Hepatocyte (in vitro differentiated cells): ENCODE data around the gene SIPA1L2. TPM values are rescaled to one million over a fixed set of nuclear protein-coding genes. Genes with fewer than 3 reads are reported as not detected.

ENCODE experiments used
- DNase-seq: peaks from one replicate; pipeline ENCODE4 v3.0.0-alpha.2; 2016; ENCODE audit warnings: low spot score
- H2AFZ ChIP-seq: fragments of 200-600 bp; sonication (generic); 2 replicates; pipeline ENCODE4 v1.6.0; 2016; ENCODE audit warnings: antibody characterized with exemption, mild to moderate bottlenecking
- H3K27ac ChIP-seq: fragments of 200-600 bp; sonication (generic); 2 replicates; pipeline ENCODE4 v1.5.1; 2016; ENCODE audit warnings: mild to moderate bottlenecking
- H3K27me3 ChIP-seq: fragments of 200-600 bp; sonication (generic); 2 replicates; pipeline ENCODE4 v1.6.1; 2016
- H3K36me3 ChIP-seq: fragments of 200-600 bp; sonication (generic); replicated peaks from 2 replicates; pipeline ENCODE4 v1.5.1; 2016; ENCODE audit warnings: low read depth; ENCODE audit not compliant: insufficient read depth
- H3K4me1 ChIP-seq: fragments of 200-600 bp; sonication (generic); 2 replicates; pipeline ENCODE4 v1.5.1; 2016; ENCODE audit warnings: mild to moderate bottlenecking, moderate library complexity; ENCODE audit not compliant: insufficient read depth
- H3K4me2 ChIP-seq: fragments of 200-600 bp; sonication (generic); 2 replicates; pipeline ENCODE4 v1.6.0; 2016
- H3K4me3 ChIP-seq: fragments of 200-600 bp; sonication (generic); 2 replicates; pipeline ENCODE4 v1.5.1; 2016; ENCODE audit warnings: mild to moderate bottlenecking
- H3K79me2 ChIP-seq: fragments of 200-600 bp; sonication (generic); 2 replicates; pipeline ENCODE4 v1.6.0; 2017; ENCODE audit warnings: mild to moderate bottlenecking
- H3K9me2 ChIP-seq: fragments of 200-600 bp; sonication (generic); replicated peaks from 2 replicates; pipeline ENCODE4 v1.6.0; 2017; ENCODE audit warnings: mild to moderate bottlenecking; ENCODE audit not compliant: insufficient read depth
- H3K9me3 ChIP-seq: fragments of 200-600 bp; sonication (generic); 2 replicates; pipeline ENCODE4 v1.5.1; 2016; ENCODE audit warnings: low read depth, mild to moderate bottlenecking
- H4K20me1 ChIP-seq: fragments of 200-600 bp; sonication (generic); 2 replicates; pipeline ENCODE4 v1.6.0; 2016; ENCODE audit warnings: mild to moderate bottlenecking; ENCODE audit not compliant: insufficient read depth, poor library complexity, severe bottlenecking
- EZH2 ChIP-seq: fragments of 200-600 bp; sonication (generic); IDR thresholded peaks from 2 replicates; pipeline ENCODE4 v1.6.1; 2016; ENCODE audit warnings: antibody characterized with exemption, mild to moderate bottlenecking, borderline replicate concordance
- EZH2phosphoT487 ChIP-seq: fragments of 200-600 bp; sonication (generic); IDR thresholded peaks from one replicate; pipeline ENCODE4 v1.6.1; 2018; ENCODE audit warnings: antibody characterized with exemption, mild to moderate bottlenecking, low read depth, moderate library complexity; ENCODE audit not compliant: unreplicated experiment, severe bottlenecking
- WGBS: methylation state at CpG from one replicate; pipeline ENCODE4 v1.1.6; 2016; ENCODE audit warnings: low lambda C conversion rate; ENCODE audit errors: missing lambda C conversion rate; 5-methylcytosine and 5-hydroxymethylcytosine counted together
- polyA plus RNA-seq: library from polyadenylated mRNA; unstranded; fragments of >200 nt; fragmentation: Nextera tagmentation; extraction: Ambion mirVana; gene quantifications from 2 replicates; pipeline ENCODE4 v1.2.1, GENCODE V29; 2016
- total RNA-seq: library from RNA; depleted of rRNA; stranded (reverse); fragments of >200 nt; gene quantifications from 2 replicates; pipeline ENCODE4 v1.2.3, GENCODE V29; 2014
- TF ChIP-seq, protein P1 (sequence below): fragments of 200-600 bp; sonication (generic); IDR thresholded peaks from 2 replicates; pipeline ENCODE4 v1.5.1; 2016; ENCODE audit warnings: antibody characterized with exemption, mild to moderate bottlenecking; ENCODE audit not compliant: poor library complexity

SIPA1L2 gene
- total and polyA plus RNA-seq, 2 experiments from 2014 or later, result 21.6 to 50.1 TPM

DNA sequence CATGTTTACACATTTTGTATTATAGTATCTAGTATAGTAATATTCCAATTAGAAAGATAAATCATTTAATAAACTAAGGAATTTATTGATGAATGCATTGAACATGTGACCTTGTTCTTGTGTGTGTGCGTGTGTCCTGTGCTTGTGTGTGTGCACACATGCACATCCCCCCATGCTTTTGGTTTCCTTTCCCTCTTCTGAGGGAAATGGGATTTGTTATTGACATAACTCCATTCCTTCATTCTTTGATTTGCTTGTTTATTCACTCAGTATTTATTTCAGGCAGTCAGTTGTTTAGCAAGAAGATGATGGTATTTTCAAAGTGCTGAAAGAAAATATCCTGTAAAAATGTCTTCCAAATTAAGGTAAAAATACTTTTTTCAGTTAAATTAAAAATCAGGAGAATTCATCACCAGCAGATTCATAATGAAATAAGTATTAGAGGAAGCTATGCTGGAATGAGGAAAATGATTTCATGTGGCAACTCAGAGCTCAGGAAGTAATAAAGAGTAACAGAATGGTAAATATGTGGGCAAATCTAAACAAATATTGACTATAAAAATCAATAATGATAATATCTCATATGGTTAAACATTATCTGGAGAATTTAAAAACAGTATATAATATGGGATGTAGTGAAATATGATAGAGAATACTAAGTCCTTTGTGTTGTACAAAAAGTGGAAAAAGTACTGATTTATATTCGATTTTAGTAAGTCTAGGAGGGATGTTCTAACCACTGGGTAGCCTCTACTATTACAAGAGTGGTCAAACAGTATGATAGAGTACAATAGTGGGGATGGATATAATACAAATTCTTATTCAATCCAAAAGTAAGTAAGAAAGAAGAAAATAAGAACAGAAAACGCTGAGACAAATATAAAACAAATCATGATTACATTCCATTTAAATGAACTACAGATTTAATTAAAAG lies 35.2 kb upstream of the SIPA1L2 start:
- H2AFZ ChIP-seq, result no peak overlapping the region
- no peaks in the 10 kb centered on the region for H3K79me2 ChIP-seq
- no peaks in the 10 kb centered on the region for H3K36me3 ChIP-seq
- no peaks in the 10 kb centered on the region for H4K20me1 ChIP-seq
- no peaks in the 10 kb centered on the region for H3K9me2 ChIP-seq
- no peak overlapping the region for H3K4me2 ChIP-seq
- no peak for DNase-seq
- no peaks in the 10 kb centered on the region for H3K9me3 ChIP-seq
- no peaks in the 10 kb centered on the region for H3K4me1 ChIP-seq
- TF ChIP-seq EZH2 (no peak), EZH2phosphoT487 (no peak)
- no peak overlapping the region for H3K4me3 ChIP-seq
- WGBS, result 90% methylated on average over 3 of the region's 3 CpGs
- no peak overlapping the region for H3K27ac ChIP-seq
- no peaks in the 10 kb centered on the region for H3K27me3 ChIP-seq

DNA sequence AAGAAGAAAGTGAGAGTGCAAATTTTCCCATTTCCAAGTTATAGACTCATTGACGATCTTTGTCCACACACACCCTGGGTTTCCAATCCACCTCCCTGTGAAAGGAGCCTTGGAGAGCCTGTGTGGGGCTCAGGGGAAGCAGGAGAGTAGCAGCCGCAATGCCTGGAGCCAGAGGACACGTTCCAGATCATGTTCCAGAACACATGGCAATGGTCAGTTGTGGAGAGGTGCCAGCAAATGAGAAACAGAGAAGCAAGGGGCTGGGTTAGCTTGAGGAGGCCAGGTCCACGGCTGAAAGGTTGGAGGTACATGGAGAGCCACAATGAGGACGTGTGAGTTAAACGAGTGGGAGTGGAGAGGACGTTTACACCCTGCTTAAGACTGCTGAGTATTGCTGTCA lies 33.0 kb upstream of the SIPA1L2 start:
- WGBS, result 75% methylated on average over 7 of the region's 7 CpGs
- H3K27ac ChIP-seq, result no peak overlapping the region

DNA sequence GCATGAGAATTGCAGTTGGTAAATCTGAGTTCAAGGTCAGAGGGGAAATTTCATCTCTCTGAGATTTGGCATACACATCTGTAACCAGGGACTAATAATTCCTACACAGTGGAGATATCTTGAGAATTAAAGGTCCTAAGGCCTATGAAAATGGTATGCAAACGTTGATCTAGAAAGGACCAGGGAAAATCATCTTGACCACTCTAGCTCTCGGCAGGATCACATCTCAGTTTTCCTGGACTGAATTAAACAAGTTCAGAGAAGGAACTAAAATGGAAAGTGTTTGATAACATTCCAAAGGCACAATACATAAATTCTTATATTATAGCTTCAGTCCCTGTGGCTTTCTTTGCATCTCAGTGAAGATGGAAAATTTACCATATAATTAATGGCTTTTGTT lies 28.5 kb upstream of the SIPA1L2 start:
- TF ChIP-seq EZH2phosphoT487 (no peak), EZH2 (no peak)
- TF ChIP-seq, protein P1, sequence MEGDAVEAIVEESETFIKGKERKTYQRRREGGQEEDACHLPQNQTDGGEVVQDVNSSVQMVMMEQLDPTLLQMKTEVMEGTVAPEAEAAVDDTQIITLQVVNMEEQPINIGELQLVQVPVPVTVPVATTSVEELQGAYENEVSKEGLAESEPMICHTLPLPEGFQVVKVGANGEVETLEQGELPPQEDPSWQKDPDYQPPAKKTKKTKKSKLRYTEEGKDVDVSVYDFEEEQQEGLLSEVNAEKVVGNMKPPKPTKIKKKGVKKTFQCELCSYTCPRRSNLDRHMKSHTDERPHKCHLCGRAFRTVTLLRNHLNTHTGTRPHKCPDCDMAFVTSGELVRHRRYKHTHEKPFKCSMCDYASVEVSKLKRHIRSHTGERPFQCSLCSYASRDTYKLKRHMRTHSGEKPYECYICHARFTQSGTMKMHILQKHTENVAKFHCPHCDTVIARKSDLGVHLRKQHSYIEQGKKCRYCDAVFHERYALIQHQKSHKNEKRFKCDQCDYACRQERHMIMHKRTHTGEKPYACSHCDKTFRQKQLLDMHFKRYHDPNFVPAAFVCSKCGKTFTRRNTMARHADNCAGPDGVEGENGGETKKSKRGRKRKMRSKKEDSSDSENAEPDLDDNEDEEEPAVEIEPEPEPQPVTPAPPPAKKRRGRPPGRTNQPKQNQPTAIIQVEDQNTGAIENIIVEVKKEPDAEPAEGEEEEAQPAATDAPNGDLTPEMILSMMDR, result no peak
- H3K4me1 ChIP-seq, result peaks cover 11% of the 10 kb centered on the region
- H3K27me3 ChIP-seq, result no peaks in the 10 kb centered on the region
- H4K20me1 ChIP-seq, result no peaks in the 10 kb centered on the region
- no peaks in the 10 kb centered on the region for H3K36me3 ChIP-seq
- no peak overlapping the region for H3K27ac ChIP-seq
- no peak overlapping the region for H3K4me2 ChIP-seq
- H3K9me2 ChIP-seq, result no peaks in the 10 kb centered on the region
- H3K4me3 ChIP-seq, result no peak overlapping the region
- H2AFZ ChIP-seq, result no peak overlapping the region
- no peaks in the 10 kb centered on the region for H3K79me2 ChIP-seq
- DNase-seq, result no peak
- WGBS, result 83% methylated on average over 2 of the region's 2 CpGs
- H3K9me3 ChIP-seq, result no peaks in the 10 kb centered on the region

More for the DNA sequence above, 33.0 kb upstream of the SIPA1L2 start:
- DNase-seq, result no peak
- H3K27me3 ChIP-seq, result no peaks in the 10 kb centered on the region
- H2AFZ ChIP-seq, result no peak overlapping the region
- H3K4me1 ChIP-seq, result peaks cover 11% of the 10 kb centered on the region
- H3K36me3 ChIP-seq, result no peaks in the 10 kb centered on the region
- H4K20me1 ChIP-seq, result no peaks in the 10 kb centered on the region
- no peak overlapping the region for H3K4me3 ChIP-seq
- no peaks in the 10 kb centered on the region for H3K9me2 ChIP-seq
- TF ChIP-seq EZH2 (no peak), EZH2phosphoT487 (no peak)
- TF ChIP-seq, protein P1, result no peak
- H3K79me2 ChIP-seq, result no peaks in the 10 kb centered on the region
- no peaks in the 10 kb centered on the region for H3K9me3 ChIP-seq
- H3K4me2 ChIP-seq, result no peak overlapping the region

DNA sequence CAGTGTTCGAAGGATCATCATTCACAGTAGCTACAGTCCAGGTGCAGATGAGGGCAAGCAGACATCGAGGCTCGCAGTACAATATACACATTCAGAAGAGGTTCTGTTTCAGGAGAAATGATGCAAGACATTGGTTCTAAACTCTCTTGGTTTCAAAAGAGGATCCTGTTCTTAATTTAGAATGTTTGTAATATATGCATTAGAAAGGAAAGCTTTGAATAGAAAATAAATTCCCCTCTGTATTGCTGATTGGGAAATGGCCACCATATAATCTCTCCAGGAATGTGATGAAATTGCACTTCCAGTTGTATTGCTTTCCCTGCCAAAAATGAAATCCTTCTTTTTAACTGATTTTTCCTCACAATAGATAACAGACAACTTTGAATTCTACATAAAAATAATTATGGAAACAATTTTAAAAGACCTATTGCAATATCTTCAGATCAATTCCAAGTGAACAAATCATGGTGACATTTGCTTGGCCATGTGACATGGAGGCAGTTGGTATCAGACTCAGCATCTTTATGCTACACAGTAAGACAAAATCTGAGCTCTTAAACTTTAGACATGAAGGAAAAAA lies 27.6 kb upstream of the SIPA1L2 start:
- Histone ChIP-seq H3K9me2 (no peaks in the 10 kb centered on the region), H3K27me3 (no peaks in the 10 kb centered on the region), H3K4me1 (peaks cover 11% of the 10 kb centered on the region), H3K27ac (no peak overlapping the region), H4K20me1 (no peaks in the 10 kb centered on the region), H3K4me2 (no peak overlapping the region), H3K4me3 (no peak overlapping the region), H3K9me3 (no peaks in the 10 kb centered on the region), H2AFZ (no peak overlapping the region), H3K36me3 (no peaks in the 10 kb centered on the region), H3K79me2 (no peaks in the 10 kb centered on the region)
- DNase-seq, result no peak
- WGBS, result 83% methylated on average over 3 of the region's 3 CpGs
- TF ChIP-seq, protein P1, result no peak
- TF ChIP-seq EZH2phosphoT487 (no peak), EZH2 (no peak)
